TTC549 (cell line): Measurements from ENCODE around the gene PEAK1.
"Not testable (repeated sequence)": the region's sequence is repeated elsewhere in the genome, so short reads cannot be mapped to it uniquely, and the experiment has no call there.

Source experiments
- FAIRE-seq: peaks from 2 replicates; lab custom pipeline; 2012; peaks lifted over from hg19 to GRCh38; lab: Jason Lieb, UNC

The PEAK1 gene

DNA sequence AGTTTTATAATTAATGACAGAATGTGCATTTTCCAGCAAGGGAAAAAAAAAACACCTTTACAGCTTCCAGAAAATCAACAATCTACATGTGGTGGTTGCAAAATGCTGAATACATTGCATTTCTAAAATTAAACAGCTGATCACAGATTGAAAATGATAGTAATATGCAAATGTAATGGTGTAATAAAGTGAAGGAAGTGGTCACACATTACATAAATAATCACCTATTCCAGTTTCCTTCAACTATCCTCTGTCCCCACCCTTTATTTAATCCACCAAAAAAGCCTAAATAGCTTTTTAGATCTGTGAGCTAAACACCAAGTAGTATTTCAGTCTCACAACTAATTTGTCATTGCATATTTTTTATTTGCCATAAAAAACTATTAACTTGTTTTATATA is 110.5 kb downstream of the PEAK1 start:
- FAIRE-seq: no peak

DNA sequence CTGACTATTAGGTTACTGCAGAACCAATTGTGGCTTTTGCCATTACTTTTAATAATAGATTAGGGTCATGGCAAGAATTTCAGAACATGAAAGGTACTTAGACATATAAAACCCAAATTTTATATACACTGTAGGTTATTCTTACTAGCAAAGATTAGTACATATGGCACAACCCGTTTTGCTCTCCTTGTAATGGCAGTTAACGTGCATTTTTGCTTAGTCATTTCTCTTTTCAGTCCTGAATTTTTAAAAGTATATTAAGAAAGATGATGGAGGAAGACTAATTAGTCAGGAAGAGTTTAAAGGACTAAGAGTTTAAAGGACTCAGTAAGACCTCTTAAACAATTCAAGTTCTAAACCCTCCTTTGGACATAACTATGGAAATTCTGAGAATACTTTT is 114.0 kb downstream of the PEAK1 start:
- FAIRE-seq: no peak

DNA sequence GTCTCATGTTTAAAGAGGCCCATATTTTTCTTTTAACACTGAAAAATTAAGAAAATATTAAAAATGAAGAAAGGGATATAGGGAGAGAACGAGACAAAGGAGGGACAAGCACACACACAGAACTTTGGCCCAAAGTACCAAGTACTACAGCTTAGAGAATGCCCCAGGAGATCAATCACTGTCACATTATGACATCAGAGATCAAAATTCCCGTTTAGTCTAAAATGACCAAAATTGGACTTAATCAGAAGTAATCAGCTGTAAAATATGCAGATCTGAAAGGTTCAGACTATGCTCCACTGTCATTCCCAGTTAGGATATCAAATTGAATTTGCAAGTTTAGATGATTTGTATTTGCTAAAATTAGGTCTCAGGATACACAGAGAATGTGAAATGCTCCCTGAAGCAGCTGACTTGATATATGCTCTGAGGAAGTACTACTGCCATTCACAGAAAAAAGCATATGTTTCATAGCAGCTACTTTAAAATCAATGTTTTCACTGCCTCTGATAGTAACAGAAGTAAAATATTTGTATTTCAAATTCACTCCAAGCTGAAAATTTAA is 123.0 kb downstream of the PEAK1 start:
- no peak for FAIRE-seq

DNA sequence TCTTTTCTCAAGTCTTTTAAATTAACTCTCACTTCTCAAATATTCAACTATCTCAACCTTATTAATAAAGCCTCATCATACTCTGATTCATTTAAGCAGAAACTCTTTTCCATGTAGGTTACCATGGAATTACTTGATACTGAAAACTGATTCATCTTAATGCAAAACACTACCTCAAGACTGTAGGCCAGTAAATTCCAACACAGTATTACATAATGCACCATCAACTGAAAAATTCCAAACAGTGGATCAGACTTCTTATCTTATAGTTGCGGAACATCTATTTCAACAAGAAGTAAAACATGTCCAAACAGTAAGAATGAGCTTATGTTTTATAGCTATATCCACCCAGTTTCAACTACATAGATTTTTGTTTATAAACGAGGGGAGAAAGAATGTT is 124.5 kb downstream of the PEAK1 start:
- FAIRE-seq: no peak

DNA sequence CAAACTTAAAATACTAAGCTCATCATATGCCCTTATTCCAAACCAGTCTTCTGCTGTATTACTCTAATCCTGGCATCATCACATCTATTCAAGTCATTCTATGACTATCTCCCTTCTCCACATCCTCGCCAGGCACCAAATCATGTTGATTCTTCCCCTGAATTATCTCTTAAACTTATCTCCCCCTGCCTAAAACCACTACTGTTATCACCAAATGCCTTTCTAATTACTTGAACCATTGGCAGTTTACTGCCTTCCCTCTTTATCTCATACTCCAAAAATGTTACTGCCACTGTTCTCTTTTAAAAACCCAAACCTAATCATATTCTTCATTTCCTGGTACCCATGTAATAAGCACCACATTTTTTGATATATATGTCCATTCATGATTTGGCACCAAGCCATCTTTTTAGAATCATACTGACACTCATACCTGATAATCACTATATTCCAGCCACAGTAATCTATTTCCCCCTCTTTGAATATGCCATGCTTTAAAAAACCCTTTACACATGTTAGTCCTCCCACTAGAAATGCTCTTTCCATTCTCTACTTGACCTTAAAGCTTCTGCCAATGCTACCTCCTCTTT is 126.8 kb downstream of the PEAK1 start:
- FAIRE-seq: no peak

DNA sequence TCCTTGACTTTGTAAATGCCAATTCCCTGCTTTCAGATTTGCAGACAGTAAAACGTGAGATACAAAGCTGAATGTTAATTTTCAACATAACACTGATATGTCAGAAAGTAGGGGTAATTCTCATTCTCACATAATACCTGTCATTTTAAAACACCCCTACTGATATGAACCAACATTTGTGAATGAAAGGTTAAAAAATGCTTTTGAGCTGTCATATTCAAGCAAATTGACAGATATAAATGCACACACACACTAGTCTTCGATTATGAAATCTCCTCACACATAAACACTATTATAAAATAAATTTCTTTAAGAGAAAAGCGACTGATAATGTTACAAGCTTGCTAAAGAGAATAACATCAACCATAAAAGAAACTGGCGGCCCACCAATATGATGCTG is 128.8 kb downstream of the PEAK1 start:
- FAIRE-seq: no peak

DNA sequence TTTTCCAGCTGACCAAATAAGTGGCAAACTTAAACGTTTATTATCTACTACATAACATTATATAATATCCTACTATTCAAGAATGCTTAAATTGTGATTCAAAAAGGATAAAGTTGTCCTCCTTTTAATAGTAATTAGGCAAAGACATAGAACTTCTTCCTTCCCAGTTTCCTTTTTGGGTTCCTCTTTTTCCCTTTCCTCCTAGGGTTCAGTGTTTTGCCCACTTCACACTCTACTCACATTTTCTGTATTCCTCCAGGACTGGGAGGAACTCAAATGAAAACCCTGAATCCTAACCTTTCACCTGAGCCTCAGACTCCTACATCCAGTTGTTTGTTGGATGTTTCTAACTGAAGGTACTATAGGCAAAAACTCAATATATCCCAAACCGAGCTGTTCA is 132.5 kb downstream of the PEAK1 start:
- no peak for FAIRE-seq

DNA sequence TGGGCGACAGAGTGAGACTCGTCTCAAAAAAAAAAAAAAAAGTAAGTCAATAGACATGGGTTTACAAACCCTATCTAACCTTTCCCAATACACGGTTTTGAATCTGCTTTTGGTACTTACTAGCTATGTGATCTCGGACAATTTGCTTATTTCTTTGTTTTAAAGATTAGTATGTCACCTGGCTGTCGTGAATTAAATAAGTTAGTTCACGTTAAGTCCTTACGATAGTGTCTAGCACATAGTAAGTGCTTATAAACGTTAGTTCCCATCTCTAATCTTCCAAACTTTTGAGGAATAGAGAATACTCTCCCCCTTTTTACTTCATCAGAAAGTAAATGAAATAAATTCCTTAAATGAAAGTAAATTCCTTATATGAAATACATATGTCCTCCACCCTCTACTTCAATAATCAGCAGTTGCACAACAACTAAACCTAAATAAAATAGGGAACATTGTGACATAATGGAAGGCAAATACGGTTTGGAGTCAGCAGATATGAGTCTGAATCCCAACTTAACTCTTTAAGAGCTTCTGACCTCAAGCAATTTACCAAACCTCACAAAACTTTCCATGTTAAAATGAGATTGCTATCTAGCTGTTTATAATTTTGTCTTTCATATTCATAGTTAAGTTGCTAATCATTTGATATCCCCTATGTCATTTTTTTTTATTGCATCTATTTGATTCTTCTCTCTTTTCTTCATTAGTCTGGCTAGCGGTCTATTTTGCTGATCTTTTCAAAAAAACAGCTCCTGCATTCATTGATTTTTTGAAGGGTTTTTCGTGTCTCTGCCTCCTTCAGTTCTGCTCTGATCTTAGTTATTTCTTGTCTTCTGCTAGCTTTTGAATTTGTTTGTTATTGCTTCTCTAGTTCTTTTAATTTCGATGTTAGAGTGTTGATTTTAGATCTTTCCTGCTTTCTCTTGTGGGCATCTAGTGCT is 134.6 kb downstream of the PEAK1 start:
- FAIRE-seq: no peak

DNA sequence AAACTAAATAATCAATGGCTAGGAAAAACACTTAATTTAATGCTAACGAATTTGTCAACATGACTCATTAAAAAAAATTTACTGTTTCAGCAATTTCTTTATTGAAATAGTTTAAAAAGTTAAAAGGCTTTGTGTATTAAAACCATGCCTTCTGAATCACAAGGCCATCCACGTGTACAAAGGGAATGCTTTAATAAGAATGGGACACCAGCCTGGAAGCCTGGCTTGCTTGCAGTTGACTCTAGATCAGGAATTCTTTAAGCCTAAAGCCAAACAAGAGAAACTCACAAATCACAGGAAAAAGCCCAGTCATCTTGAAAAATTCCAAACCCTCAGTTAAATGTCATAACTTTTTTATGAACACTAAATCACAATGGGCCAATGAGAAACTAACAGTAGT is 137.6 kb downstream of the PEAK1 start:
- FAIRE-seq: no peak

DNA sequence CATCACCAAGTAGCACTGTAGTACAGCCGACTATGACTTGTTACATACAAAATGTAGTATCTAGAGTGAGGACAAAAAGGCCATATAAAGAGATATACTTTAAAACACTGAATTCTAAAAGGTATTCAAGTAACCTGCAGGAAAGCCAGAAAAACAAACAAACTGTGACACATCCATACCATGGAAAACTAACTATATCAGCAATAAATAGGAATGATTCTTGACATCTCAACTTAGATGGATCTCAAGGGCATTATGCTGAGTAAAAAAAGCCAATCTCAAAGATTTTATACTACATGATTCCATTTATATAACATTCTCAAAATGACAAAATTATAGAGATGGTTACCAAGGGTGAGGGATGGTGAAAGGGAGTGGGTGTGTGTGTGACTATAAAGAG is 143.0 kb downstream of the PEAK1 start:
- no peak for FAIRE-seq

DNA sequence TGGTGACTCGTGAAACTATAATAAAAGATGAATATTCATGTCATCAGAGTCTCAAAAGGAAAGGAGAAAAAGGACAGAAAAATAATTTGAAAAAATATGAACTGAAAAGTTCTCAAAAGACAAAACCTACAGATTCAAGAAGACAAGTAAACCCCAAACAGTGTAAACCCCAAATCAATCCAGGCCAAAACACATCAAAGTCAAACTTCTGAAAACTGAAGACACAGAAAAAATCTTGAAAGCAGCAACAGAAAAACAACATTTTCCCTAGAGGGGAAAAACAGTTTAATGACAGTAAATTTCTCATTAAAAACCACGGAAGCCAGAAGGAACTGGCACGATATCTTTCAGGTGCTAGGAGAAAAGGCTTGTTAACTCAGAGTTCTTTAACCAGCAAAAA is 143.8 kb downstream of the PEAK1 start:
- FAIRE-seq: no peak

DNA sequence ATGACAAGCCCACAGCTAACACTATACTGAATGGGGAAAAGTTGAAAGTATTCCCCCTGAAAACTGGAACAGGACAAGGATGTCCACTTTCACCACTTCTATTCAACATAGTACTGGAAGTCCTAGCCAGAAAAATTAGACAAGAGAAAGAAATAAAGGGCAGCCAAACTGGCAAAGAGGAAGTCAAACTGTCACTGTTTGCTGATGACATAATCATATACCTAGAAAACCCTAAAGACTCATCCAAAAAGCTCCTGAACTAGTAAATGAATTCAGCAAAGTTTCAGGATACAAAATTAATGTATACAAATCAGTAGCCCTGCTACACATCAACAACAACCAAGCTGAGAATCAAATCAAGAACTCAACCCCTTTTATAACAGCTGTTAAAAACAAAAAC is 146.8 kb downstream of the PEAK1 start:
- not testable (repeated sequence) for FAIRE-seq

DNA sequence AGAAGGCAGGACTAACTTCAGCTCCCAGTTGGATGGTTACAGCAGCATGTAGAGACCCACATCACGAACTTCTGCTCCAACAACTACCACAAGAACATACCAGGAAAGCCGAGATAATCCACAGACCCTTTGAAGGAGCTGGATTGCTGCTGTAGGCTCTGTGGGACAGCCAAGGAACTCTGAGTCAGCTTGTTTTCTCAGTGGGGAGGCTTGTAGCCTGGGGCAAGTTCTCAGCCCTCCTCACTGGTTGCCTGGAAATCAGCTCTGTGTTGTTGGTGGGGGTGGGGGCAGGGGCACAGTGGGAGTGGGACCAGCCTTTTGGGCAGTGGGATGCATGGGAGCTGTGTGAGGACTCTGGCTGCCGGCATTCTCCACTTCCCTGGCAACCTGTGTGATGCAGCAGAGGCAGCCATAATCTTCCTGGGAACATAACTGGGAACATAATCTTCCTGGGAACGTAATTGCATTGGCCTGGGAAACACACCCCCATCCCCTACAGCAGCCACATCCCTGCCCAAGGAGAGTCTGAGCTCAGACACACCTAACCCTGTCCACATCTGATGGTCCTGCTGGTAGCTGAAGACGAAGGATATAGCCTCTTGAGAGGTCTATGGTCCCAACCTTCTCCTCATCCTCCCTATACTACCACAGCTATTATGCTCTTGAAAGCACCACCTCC is 153.1 kb downstream of the PEAK1 start:
- FAIRE-seq: no peak

DNA sequence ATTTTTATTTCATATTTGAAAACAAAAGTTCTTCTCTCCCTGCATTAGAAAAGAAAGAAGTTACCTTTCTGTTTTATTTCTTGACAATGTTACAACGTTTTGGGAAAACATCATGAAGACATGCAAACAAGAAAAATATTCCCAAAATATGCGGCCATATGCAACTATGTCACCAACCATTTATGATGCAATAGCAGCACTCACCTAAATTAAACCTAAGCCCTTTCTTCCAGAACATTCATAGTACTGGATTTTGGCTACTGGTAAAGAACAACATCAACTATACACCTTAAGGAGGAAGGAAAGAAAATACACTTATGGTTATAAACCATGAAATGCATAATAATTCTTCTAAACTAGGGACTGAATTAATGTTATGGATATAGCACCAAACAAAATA is 164.5 kb downstream of the PEAK1 start:
- FAIRE-seq: no peak

DNA sequence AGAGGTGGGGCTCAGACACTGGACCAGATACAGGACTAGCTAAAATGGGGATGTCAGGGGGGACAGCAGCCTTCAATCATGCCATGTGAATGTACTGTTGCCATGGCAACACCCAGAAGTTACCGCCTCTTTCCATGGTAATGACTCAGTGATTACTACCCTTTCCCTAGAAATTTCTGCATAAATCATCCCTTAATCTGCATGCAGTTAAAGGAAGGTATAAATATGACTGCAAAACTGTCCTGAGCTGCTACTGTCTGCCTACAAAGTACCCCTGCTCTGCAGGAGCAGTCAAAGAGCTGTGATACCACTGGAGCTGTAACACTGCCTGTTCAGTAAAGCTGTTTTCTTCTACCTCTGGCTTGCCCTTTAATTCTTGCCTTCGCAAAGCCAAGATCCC is 168.2 kb downstream of the PEAK1 start:
- FAIRE-seq: no peak

DNA sequence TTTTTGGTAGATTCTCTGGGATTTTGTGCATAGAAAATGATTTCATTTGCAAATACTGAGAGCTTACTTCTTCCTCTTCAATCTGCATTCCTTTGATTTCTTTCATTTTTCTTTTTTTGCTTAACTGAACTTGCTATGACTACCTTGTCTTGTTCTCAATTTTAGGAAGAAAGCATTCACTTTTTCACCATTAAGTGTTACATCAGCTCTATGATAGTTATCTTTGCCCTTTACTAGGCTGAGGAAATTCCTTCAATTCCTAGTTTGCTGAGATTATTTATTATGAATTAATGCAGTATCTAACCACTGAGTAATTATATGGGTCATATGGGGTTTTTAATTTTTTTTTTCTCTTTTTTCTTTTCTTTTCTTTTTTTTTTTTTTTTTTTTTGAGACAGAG is 172.8 kb downstream of the PEAK1 start:
- no peak for FAIRE-seq

DNA sequence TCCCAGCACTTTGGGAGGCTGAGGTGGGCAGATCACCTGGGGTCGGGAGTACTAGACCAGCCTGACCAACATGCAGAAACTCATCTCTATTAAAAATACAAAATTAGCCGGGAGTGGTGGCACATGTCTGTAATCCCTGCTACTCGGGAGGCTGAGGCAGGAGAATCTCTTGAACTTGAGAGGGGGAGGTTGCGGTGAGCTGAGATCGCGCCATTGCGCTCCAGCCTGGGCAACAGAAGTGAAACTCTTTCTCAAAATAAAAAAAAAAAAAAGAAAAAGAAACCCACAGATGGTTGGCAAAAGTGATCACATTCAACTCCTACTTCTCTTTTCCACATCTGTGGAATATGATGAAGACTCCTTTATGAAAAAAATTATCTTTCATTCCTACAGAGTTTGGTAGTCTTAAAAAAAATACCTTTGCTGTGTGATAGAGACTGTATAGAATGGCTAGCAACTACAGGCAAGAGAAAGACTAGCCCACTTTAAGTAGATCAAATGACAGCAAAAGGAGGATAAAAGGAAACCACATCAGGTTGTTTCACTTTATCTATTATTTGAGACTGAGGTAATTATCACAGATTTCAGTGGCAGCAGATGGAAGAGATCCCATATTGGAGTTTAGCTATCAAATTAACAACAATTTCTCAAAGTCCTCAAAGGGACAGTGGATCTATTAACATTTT is 176.0 kb downstream of the PEAK1 start:
- no peak for FAIRE-seq

DNA sequence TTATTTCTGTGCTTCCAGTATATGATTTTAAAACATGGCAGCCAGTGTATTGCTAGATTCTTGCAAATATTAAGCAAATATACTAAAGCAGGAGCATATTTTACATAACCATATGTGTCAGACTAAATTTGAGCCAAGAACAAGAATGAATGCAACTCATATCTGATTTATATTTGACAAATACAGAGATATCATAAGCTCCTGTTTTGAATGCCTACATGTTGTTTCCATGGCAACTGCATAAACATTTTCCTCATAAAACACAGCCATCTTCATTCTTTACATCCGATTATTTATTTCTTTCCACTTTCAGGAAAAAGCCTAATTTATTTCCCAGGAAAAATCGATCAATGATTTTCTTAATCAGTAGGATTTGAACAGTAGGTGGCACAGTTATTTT is 176.8 kb downstream of the PEAK1 start:
- FAIRE-seq: no peak

DNA sequence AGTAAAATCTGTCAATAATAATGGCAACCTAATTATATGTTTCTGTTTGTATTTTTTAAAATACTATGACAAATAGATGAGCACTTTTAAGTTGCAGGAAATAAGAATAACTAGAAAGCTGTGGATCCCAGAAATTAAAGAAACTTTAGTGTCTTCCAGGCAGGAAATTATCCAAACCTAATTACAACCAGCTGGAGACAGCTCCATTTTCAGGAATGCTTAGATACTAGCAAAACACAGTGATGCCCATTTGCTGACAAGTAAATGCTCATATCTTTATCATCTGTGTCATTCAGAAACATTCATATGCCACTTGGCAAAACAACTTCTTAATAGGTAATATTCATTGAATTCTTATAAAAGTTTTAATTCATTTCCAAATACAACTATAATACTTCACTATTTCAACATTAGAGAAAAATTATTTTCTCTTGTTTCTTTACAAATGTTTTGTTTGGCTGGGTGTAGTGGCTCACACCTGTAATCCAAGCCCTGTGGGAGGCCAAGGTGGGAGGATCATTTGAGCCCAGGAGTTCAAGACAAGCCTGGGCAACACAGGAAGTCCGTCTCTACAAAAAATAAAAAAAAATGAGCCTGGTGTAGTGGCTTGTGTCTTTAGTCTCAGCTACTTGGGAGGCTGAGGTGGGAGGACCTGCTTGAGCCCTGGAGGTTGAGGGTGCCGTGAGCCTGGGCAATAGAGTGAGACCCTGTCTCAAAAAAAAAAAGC is 179.9 kb downstream of the PEAK1 start:
- FAIRE-seq: no peak

DNA sequence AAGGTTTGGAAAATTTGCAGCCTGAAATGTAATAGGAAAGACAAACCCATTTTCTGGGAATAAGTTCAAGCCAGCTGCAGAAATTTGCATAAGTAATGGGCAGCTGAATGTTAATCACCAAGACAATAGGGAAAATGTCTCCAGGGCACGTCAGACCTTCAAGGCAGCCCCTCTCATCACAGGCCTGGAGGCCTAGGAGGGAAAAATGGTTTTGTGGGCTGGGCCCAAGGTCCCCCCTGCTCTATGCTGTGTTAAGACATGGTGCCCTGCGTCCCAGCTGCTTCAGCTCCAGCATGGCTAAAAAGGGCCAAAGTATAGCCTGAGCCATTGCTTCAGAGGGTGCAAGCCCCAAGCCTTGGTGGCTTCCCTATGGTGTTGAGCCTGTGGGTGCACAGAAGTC is 184.3 kb downstream of the PEAK1 start:
- FAIRE-seq: no peak

DNA sequence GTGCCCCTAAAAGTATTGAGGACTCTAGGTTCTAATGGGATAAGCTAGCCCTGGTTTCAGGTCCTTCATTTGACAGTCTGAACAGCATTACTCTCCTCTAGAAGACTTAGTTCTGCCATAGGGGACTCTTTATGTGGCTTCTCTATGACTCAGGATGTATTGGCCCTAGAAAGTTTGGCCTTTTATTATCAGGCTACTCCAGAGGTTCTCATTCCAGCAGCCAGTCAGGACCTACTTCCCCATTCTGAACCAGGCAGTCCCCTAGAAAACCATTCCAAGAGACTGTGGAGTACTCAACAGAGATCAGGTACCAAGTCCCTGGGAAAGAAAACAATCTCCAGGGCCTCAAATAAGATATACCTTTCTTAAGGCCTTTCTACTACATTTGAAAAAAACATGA is 191.1 kb downstream of the PEAK1 start:
- no peak for FAIRE-seq

DNA sequence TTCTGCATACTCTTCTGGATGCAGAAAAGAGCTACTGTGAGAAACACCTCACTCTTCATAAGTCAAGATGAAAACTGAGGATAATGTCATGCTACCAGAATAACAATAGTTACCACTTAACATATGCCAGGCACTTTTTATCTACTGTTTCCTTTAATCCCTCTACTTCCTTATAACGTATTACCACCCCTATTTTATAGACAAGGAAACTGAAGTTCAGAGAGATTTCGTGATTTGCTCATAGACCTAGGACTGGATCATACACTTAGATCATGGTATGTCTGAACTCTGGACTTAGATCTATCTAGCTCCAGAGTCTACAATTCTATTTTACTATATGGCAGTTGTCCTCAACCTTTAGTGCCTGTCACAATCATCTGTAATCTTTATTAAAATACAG is 193.3 kb downstream of the PEAK1 start:
- no peak for FAIRE-seq
